WTC11 (cell line): ENCODE results near the gene CHL1. TPM values are rescaled to one million over a fixed set of nuclear protein-coding genes. Genes with fewer than 3 reads are reported as not detected.

ENCODE experiments used
- ATAC-seq: fragments of 200-7000 bp; cut with Tn5 transposase; 2 replicates; pipeline ENCODE4 v1.10.0; 2021; ENCODE audit warnings: mild to moderate bottlenecking, moderate library complexity
- CTCF ChIA-PET: fragments of 300-600 bp; sonication (Branson Sonifier 250); formaldehyde crosslinking; loops from one replicate; lab custom pipeline; 2021; ENCODE audit warnings: antibody characterized with exemption; lab: Charles Lee
- POLR2A ChIA-PET: fragments of 350-600 bp; sonication (Branson Sonifier 250); formaldehyde crosslinking; loops from one replicate; lab custom pipeline; 2021; ENCODE audit warnings: antibody characterized with exemption; lab: Charles Lee
- DNase-seq: peaks from one replicate; pipeline ENCODE4 v3.0.0; 2021; ENCODE audit warnings: low spot score
- H3K27ac Mint-ChIP-seq: 2 replicates; pipeline ENCODE4 v1.8.0; 2021; ENCODE audit warnings: mixed read lengths
- H3K27me3 Mint-ChIP-seq: 2 replicates; pipeline ENCODE4 v1.8.0; 2021; ENCODE audit warnings: low read depth, mild to moderate bottlenecking, moderate library complexity, mixed read lengths
- H3K36me3 Mint-ChIP-seq: 2 replicates; pipeline ENCODE4 v1.8.0; 2021; ENCODE audit warnings: mixed read lengths
- H3K4me1 Mint-ChIP-seq: 2 replicates; pipeline ENCODE4 v1.8.0; 2022; ENCODE audit warnings: mixed read lengths
- H3K4me3 Mint-ChIP-seq: 2 replicates; pipeline ENCODE4 v1.8.0; 2021; ENCODE audit warnings: mild to moderate bottlenecking, moderate library complexity, mixed read lengths
- H3K9me3 Mint-ChIP-seq: 2 replicates; pipeline ENCODE4 v1.8.0; 2021; ENCODE audit warnings: mixed read lengths
- ATF1 ChIP-seq: sonication (generic); formaldehyde crosslinking; IDR thresholded peaks from 2 replicates; pipeline ENCODE4 v1.8.1; 2023; ENCODE audit warnings: mild to moderate bottlenecking, moderate library complexity, missing genetic modification reagents
- CREB1 ChIP-seq: sonication (generic); formaldehyde crosslinking; IDR thresholded peaks from 2 replicates; pipeline ENCODE4 v1.8.0; 2023; ENCODE audit warnings: mild to moderate bottlenecking, missing genetic modification reagents
- FOXJ3 ChIP-seq: sonication (generic); formaldehyde crosslinking; IDR thresholded peaks from 2 replicates; pipeline ENCODE4 v1.9.0; 2021; ENCODE audit warnings: missing genetic modification reagents, mild to moderate bottlenecking, borderline replicate concordance
- GRHL2 ChIP-seq: fragments of 250-450 bp; sonication (Bioruptor Pico); IDR thresholded peaks from 2 replicates; pipeline ENCODE4 v1.8.0; 2022; ENCODE audit warnings: mild to moderate bottlenecking, moderate library complexity; ENCODE audit not compliant: insufficient replicate concordance, severe bottlenecking
- HMGA2 ChIP-seq: fragments of 250-450 bp; sonication (Bioruptor Pico); IDR thresholded peaks from 2 replicates; pipeline ENCODE4 v1.4.0; 2021; ENCODE audit warnings: mild to moderate bottlenecking, moderate library complexity
- KAT7 ChIP-seq: sonication (generic); formaldehyde crosslinking; IDR thresholded peaks from 2 replicates; pipeline ENCODE4 v1.8.1; 2023; ENCODE audit warnings: missing genetic modification reagents, mild to moderate bottlenecking, borderline replicate concordance
- RORB ChIP-seq: fragments of 250-450 bp; sonication (Bioruptor Pico); IDR thresholded peaks from 2 replicates; pipeline ENCODE4 v1.9.0; 2021; ENCODE audit warnings: mild to moderate bottlenecking
- SP1 ChIP-seq: sonication (generic); formaldehyde crosslinking; conservative IDR thresholded peaks from 2 replicates; pipeline ENCODE4 v1.8.1; 2022; ENCODE audit warnings: missing genetic modification reagents
- TEAD1 ChIP-seq: sonication (generic); formaldehyde crosslinking; IDR thresholded peaks from 2 replicates; pipeline ENCODE4 v1.8.0; 2022; ENCODE audit warnings: mild to moderate bottlenecking, missing genetic modification reagents
- TEAD4 ChIP-seq: sonication (generic); formaldehyde crosslinking; IDR thresholded peaks from 2 replicates; pipeline ENCODE4 v1.8.0; 2022; ENCODE audit warnings: mild to moderate bottlenecking, missing genetic modification reagents
- ZNF121 ChIP-seq: sonication (generic); formaldehyde crosslinking; IDR thresholded peaks from 2 replicates; pipeline ENCODE4 v1.8.0; 2023; ENCODE audit warnings: missing genetic modification reagents
- ZNF396 ChIP-seq: fragments of 250-450 bp; sonication (Bioruptor Pico); IDR thresholded peaks from 2 replicates; pipeline ENCODE4 v1.8.0; 2021; ENCODE audit warnings: mild to moderate bottlenecking, moderate library complexity, borderline replicate concordance
- total RNA-seq: library from RNA; stranded (reverse); gene quantifications from 3 replicates; pipeline ENCODE4 v1.2.3, GENCODE V29; 2021
- TF ChIP-seq, protein P1 (sequence below): fragments of 250-450 bp; sonication (Bioruptor Pico); IDR thresholded peaks from 2 replicates; pipeline ENCODE4 v2.1.2; 2022; ENCODE audit warnings: mild to moderate bottlenecking, moderate library complexity
- TF ChIP-seq, protein P2 (sequence below): sonication (generic); formaldehyde crosslinking; IDR thresholded peaks from 2 replicates; pipeline ENCODE4 v1.8.0; 2023; ENCODE audit warnings: mild to moderate bottlenecking, missing genetic modification reagents
- TF ChIP-seq, protein P3 (sequence below): sonication (generic); formaldehyde crosslinking; conservative IDR thresholded peaks from 2 replicates; pipeline ENCODE4 v1.8.1; 2023; ENCODE audit warnings: mild to moderate bottlenecking, low read depth, missing genetic modification reagents, moderate library complexity
- TF ChIP-seq, protein P4 (sequence below): sonication (generic); formaldehyde crosslinking; IDR thresholded peaks from 2 replicates; pipeline ENCODE4 v1.8.0; 2022; ENCODE audit warnings: mild to moderate bottlenecking, missing genetic modification reagents
- TF ChIP-seq, protein P5 (sequence below): sonication (generic); formaldehyde crosslinking; IDR thresholded peaks from 2 replicates; pipeline ENCODE4 v1.8.0; 2022; ENCODE audit warnings: missing genetic modification reagents

The CHL1 gene
- total RNA-seq, 1 experiment from 2014 or later, result not detected

DNA sequence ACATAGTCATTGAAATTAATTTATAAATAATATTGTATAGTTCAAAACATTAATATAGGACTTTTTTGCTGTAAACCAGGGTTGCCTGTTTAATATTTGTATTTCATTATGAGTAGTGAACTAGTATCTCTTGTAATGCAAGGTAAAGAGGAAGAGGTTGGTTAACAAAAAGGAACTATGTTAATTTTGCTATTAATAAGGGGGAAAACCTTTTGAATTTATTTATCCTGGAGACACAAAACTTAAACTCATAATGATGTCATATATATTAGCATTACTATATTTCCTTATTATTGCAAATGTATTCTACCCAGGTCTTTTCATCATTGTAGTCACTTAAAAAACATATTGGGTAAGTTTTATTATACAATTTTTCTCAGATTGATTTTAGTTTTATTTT is 94.5 kb downstream of the CHL1 start:
- Mint-ChIP-seq H3K9me3 (peaks cover 74% of the 10 kb centered on the region), H3K4me3 (no peak overlapping the region), H3K4me1 (no peaks in the 10 kb centered on the region), H3K27ac (no peak overlapping the region), H3K36me3 (peaks cover 42% of the 10 kb centered on the region), H3K27me3 (no peaks in the 10 kb centered on the region; the same call in 1 of the 2 replicates)
- CTCF ChIA-PET, result no interaction called here
- POLR2A ChIA-PET, result no interaction called here
- TF ChIP-seq, protein P1, sequence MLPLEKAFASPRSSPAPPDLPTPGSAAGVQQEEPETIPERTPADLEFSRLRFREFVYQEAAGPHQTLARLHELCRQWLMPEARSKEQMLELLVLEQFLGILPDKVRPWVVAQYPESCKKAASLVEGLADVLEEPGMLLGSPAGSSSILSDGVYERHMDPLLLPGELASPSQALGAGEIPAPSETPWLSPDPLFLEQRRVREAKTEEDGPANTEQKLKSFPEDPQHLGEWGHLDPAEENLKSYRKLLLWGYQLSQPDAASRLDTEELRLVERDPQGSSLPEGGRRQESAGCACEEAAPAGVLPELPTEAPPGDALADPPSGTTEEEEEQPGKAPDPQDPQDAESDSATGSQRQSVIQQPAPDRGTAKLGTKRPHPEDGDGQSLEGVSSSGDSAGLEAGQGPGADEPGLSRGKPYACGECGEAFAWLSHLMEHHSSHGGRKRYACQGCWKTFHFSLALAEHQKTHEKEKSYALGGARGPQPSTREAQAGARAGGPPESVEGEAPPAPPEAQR (CRISPR knock-in tag), result no peak
- TF ChIP-seq, protein P2, sequence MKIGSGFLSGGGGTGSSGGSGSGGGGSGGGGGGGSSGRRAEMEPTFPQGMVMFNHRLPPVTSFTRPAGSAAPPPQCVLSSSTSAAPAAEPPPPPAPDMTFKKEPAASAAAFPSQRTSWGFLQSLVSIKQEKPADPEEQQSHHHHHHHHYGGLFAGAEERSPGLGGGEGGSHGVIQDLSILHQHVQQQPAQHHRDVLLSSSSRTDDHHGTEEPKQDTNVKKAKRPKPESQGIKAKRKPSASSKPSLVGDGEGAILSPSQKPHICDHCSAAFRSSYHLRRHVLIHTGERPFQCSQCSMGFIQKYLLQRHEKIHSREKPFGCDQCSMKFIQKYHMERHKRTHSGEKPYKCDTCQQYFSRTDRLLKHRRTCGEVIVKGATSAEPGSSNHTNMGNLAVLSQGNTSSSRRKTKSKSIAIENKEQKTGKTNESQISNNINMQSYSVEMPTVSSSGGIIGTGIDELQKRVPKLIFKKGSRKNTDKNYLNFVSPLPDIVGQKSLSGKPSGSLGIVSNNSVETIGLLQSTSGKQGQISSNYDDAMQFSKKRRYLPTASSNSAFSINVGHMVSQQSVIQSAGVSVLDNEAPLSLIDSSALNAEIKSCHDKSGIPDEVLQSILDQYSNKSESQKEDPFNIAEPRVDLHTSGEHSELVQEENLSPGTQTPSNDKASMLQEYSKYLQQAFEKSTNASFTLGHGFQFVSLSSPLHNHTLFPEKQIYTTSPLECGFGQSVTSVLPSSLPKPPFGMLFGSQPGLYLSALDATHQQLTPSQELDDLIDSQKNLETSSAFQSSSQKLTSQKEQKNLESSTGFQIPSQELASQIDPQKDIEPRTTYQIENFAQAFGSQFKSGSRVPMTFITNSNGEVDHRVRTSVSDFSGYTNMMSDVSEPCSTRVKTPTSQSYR, result no peak
- TF ChIP-seq RORB (CRISPR knock-in tag), result no peak
- TF ChIP-seq ZNF121 (CRISPR knock-in tag), result no peak
- TF ChIP-seq ATF1, result no peak
- DNase-seq, result no peak
- no peak for ATAC-seq

DNA sequence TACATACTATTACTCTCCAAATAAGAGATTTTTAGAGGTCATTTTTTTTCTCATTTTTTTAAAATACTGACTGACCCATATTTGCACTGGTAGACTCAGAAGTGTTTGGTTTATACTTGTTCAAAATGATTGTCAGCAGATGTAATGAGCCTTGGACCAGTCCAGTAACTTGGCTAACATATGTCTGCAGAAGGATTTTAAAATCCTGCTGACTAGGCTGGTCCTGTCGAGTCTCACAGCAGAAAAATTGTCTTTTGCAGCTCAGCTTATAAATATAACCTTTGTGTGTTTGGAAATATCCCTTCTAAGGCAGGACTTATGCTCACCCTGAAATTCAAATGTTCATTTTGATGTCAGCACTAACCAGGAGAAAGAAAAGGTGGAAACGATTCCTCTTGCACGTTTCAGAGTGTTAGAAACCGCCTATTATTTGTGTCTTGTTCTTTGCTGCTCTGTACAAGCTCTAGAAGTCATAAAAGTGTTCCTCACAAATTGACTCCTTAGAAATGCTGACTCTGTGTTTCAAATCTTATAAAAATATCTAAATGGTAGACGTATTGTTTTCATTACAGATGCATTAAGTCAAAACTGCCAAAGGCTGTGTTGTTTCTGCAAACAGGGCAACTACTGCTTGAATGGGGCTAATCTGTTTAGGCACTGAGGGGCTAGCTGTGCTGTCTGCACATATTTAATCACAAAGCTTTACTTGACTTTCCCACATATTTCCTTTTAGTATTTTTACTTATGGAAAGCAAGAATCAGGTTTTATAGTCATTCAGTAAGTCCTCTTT is 95.3 kb downstream of the CHL1 start:
- CTCF ChIA-PET, result no interaction called here
- H3K9me3 Mint-ChIP-seq, result peaks cover 77% of the 10 kb centered on the region
- H3K4me3 Mint-ChIP-seq, result no peak overlapping the region

DNA sequence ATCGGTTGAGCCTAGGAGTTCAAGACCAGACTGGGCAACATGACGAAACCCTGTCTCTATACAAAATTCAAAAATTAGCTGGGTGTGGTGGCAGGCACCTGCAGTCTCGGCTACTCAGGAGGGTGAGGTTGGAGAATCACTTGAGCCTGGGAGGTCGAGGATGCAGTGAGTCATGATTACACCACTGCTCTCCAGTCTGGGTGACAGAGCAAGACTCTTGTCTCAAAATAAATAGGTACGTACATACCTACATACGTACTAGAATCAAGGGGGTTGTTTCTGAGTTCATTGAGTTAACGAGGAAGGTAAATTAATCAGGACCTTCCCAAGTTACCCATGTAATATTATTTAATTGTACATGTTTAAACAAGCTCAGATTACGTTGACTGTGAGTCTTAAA is 97.5 kb downstream of the CHL1 start:
- ChIA-PET CTCF (no interaction called here), POLR2A (no interaction called here)
- H3K27me3 Mint-ChIP-seq, result peaks cover 3% of the 10 kb centered on the region; the same call in 1 of the 2 replicates
- H3K36me3 Mint-ChIP-seq, result peaks cover 52% of the 10 kb centered on the region
- no peak for DNase-seq
- H3K9me3 Mint-ChIP-seq, result peaks cover 81% of the 10 kb centered on the region
- H3K4me1 Mint-ChIP-seq, result no peaks in the 10 kb centered on the region
- no peak overlapping the region for H3K27ac Mint-ChIP-seq
- ATAC-seq, result no peak
- no peak overlapping the region for H3K4me3 Mint-ChIP-seq
- TF ChIP-seq KAT7 (CRISPR knock-in tag) (no peak), TEAD4 (CRISPR knock-in tag) (no peak), ZNF396 (no peak), SP1 (no peak), FOXJ3 (CRISPR knock-in tag) (no peak), TEAD1 (CRISPR knock-in tag) (no peak), CREB1 (no peak)
- TF ChIP-seq, protein P3, sequence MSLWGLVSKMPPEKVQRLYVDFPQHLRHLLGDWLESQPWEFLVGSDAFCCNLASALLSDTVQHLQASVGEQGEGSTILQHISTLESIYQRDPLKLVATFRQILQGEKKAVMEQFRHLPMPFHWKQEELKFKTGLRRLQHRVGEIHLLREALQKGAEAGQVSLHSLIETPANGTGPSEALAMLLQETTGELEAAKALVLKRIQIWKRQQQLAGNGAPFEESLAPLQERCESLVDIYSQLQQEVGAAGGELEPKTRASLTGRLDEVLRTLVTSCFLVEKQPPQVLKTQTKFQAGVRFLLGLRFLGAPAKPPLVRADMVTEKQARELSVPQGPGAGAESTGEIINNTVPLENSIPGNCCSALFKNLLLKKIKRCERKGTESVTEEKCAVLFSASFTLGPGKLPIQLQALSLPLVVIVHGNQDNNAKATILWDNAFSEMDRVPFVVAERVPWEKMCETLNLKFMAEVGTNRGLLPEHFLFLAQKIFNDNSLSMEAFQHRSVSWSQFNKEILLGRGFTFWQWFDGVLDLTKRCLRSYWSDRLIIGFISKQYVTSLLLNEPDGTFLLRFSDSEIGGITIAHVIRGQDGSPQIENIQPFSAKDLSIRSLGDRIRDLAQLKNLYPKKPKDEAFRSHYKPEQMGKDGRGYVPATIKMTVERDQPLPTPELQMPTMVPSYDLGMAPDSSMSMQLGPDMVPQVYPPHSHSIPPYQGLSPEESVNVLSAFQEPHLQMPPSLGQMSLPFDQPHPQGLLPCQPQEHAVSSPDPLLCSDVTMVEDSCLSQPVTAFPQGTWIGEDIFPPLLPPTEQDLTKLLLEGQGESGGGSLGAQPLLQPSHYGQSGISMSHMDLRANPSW (CRISPR knock-in tag), result no peak
- TF ChIP-seq, protein P4, sequence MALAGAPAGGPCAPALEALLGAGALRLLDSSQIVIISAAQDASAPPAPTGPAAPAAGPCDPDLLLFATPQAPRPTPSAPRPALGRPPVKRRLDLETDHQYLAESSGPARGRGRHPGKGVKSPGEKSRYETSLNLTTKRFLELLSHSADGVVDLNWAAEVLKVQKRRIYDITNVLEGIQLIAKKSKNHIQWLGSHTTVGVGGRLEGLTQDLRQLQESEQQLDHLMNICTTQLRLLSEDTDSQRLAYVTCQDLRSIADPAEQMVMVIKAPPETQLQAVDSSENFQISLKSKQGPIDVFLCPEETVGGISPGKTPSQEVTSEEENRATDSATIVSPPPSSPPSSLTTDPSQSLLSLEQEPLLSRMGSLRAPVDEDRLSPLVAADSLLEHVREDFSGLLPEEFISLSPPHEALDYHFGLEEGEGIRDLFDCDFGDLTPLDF, result no peak

More for the DNA sequence above, 95.3 kb downstream of the CHL1 start:
- Mint-ChIP-seq H3K4me1 (no peaks in the 10 kb centered on the region), H3K36me3 (peaks cover 49% of the 10 kb centered on the region), H3K27ac (no peak overlapping the region), H3K27me3 (peaks cover 2% of the 10 kb centered on the region; the same call in 1 of the 2 replicates)
- ATAC-seq (no peak), DNase-seq (no peak)
- TF ChIP-seq, protein P5, sequence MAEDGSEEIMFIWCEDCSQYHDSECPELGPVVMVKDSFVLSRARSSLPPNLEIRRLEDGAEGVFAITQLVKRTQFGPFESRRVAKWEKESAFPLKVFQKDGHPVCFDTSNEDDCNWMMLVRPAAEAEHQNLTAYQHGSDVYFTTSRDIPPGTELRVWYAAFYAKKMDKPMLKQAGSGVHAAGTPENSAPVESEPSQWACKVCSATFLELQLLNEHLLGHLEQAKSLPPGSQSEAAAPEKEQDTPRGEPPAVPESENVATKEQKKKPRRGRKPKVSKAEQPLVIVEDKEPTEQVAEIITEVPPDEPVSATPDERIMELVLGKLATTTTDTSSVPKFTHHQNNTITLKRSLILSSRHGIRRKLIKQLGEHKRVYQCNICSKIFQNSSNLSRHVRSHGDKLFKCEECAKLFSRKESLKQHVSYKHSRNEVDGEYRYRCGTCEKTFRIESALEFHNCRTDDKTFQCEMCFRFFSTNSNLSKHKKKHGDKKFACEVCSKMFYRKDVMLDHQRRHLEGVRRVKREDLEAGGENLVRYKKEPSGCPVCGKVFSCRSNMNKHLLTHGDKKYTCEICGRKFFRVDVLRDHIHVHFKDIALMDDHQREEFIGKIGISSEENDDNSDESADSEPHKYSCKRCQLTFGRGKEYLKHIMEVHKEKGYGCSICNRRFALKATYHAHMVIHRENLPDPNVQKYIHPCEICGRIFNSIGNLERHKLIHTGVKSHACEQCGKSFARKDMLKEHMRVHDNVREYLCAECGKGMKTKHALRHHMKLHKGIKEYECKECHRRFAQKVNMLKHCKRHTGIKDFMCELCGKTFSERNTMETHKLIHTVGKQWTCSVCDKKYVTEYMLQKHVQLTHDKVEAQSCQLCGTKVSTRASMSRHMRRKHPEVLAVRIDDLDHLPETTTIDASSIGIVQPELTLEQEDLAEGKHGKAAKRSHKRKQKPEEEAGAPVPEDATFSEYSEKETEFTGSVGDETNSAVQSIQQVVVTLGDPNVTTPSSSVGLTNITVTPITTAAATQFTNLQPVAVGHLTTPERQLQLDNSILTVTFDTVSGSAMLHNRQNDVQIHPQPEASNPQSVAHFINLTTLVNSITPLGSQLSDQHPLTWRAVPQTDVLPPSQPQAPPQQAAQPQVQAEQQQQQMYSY (CRISPR knock-in tag), result no peak
- no peak for TF ChIP-seq HMGA2 (CRISPR knock-in tag)
- TF ChIP-seq GRHL2, result no peak
- POLR2A ChIA-PET, result no interaction called here
